ENCODE results near the gene SLC8A3. TPM values are rescaled to one million over a fixed set of nuclear protein-coding genes. Genes with fewer than 3 reads are reported as not detected.

The SLC8A3 gene
- total RNA-seq, 1 experiment from 2014 or later: not detected

DNA sequence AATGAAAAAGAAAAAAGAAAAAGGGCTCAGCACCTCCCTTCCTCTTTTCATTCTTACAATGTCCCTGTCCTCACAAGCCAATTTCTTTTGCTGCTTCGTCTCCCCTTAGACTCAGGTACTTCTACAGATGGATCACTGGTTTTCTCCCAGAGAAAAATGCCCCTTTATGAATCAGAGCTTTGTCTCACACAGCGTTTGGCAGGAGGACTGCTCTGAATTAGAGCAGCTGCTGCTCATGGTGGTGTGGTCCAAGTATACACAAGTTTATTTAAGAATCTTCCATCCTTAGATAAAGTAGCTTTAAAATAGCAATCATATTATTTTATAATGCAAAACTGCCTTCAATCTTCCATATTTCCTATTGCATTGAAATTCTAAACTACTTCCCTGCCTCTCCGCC, 80.3 kb downstream of the SLC8A3 start:
- TF ChIP-seq, protein P1, sequence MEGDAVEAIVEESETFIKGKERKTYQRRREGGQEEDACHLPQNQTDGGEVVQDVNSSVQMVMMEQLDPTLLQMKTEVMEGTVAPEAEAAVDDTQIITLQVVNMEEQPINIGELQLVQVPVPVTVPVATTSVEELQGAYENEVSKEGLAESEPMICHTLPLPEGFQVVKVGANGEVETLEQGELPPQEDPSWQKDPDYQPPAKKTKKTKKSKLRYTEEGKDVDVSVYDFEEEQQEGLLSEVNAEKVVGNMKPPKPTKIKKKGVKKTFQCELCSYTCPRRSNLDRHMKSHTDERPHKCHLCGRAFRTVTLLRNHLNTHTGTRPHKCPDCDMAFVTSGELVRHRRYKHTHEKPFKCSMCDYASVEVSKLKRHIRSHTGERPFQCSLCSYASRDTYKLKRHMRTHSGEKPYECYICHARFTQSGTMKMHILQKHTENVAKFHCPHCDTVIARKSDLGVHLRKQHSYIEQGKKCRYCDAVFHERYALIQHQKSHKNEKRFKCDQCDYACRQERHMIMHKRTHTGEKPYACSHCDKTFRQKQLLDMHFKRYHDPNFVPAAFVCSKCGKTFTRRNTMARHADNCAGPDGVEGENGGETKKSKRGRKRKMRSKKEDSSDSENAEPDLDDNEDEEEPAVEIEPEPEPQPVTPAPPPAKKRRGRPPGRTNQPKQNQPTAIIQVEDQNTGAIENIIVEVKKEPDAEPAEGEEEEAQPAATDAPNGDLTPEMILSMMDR (IDR thresholded peaks at IDR 0.05; ENCODE audit: insufficient read depth in 1 of 2, low read depth in 1 of 2, low read length in 1 of 2, severe bottlenecking in 1 of 2, unreplicated experiment in 1 of 2): no peak
- Mint-ChIP-seq H3K36me3 (ENCODE audit: insufficient read depth, unreplicated experiment) (no peaks in the 10 kb centered on the region), H3K27me3 (ENCODE audit: insufficient read depth, unreplicated experiment) (peaks cover 32% of the 10 kb centered on the region), H3K9me3 (ENCODE audit: unreplicated experiment) (no peaks in the 10 kb centered on the region), H3K4me1 (ENCODE audit: low read depth, unreplicated experiment) (no peaks in the 10 kb centered on the region), H3K4me3 (ENCODE audit: unreplicated experiment) (no peak overlapping the region), H3K27ac (ENCODE audit: unreplicated experiment) (no peak overlapping the region)
- BruUV-seq (replicated peaks): no TSS peak
- no peaks in the 10 kb centered on the region for H3K27me3 ChIP-seq (replicated peaks; ENCODE audit: control insufficient read depth, insufficient read depth, low read length)
- H3K36me3 ChIP-seq (ENCODE audit: control insufficient read depth, insufficient read depth, low read length): no peaks in the 10 kb centered on the region
- H3K9me3 ChIP-seq: no peaks in the 10 kb centered on the region
- no peaks in the 10 kb centered on the region for H3K4me1 ChIP-seq
- intact Hi-C loops (cut with micrococcal nuclease; ENCODE audit: unreplicated experiment): no loop called here
- CTCF ChIA-PET: interaction anchor here (0.7 kb wide), 1 partner anchor 244 kb away, joined by 4 read pairs; no protein-coding TSS in a partner anchor
- no peak for DNase-seq
- no peak overlapping the region for H3K4me3 ChIP-seq (ENCODE audit: low read depth, low read length)
- POLR2A ChIA-PET: no interaction called here

DNA sequence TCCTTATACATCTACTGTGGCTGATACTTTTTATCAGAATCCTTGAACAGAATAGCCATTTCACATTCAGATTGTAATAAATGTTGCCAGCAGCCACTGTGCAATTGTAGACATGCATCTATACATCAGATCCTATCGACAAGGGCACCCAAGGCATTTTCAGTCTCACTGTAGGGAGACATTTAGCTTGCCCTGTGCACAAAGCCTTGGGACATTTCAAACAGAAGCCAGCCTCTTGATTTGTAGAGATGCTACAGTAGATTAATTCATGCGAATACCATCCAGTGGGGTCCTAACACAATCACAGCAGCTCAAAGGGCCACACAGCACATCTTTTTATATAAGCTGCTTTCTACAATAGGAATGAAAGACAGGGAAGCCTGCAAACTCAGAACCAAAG, 81.4 kb downstream of the SLC8A3 start:
- no peaks in the 10 kb centered on the region for H3K36me3 ChIP-seq (ENCODE audit: control insufficient read depth, insufficient read depth, low read length)
- no peak for DNase-seq
- Mint-ChIP-seq H3K4me3 (ENCODE audit: unreplicated experiment) (no peak overlapping the region), H3K36me3 (ENCODE audit: insufficient read depth, unreplicated experiment) (no peaks in the 10 kb centered on the region), H3K27ac (ENCODE audit: unreplicated experiment) (no peak overlapping the region), H3K27me3 (ENCODE audit: insufficient read depth, unreplicated experiment) (peaks cover 34% of the 10 kb centered on the region), H3K4me1 (ENCODE audit: low read depth, unreplicated experiment) (no peaks in the 10 kb centered on the region), H3K9me3 (ENCODE audit: unreplicated experiment) (no peaks in the 10 kb centered on the region)
- no peak overlapping the region for H3K4me3 ChIP-seq (ENCODE audit: low read depth, low read length)
- POLR2A ChIA-PET: no interaction called here
- BruUV-seq (replicated peaks): no TSS peak
- CTCF ChIA-PET: no interaction called here
- H3K9me3 ChIP-seq: no peaks in the 10 kb centered on the region
- no peaks in the 10 kb centered on the region for H3K27me3 ChIP-seq (replicated peaks; ENCODE audit: control insufficient read depth, insufficient read depth, low read length)
- TF ChIP-seq, protein P1 (IDR thresholded peaks at IDR 0.05; ENCODE audit: insufficient read depth in 1 of 2, low read depth in 1 of 2, low read length in 1 of 2, severe bottlenecking in 1 of 2, unreplicated experiment in 1 of 2): no peak
- intact Hi-C loops (cut with micrococcal nuclease; ENCODE audit: unreplicated experiment): no loop called here
- no peaks in the 10 kb centered on the region for H3K4me1 ChIP-seq

DNA sequence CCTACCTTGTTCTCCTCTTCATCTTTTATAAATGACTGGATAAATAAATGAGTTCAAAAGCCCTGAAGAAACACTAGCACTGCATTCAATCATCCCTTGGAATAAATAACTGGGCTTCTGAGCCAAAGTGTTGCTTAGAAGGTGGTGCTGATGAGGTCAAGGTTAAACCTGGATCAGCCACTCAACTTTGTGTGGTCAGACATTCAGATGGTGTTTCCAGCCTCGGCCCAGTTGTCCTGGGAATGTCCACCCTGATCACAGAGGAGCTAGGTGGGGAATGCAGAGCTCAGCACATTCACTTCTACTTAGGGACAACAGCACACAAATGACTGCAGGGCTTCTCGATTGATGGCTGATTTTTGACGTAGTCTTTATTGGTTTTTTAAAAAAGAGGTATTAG, 88.7 kb downstream of the SLC8A3 start:
- intact Hi-C loops (cut with micrococcal nuclease; ENCODE audit: unreplicated experiment): no loop called here
- H3K9me3 Mint-ChIP-seq (ENCODE audit: unreplicated experiment): no peaks in the 10 kb centered on the region
- no peaks in the 10 kb centered on the region for H3K36me3 Mint-ChIP-seq (ENCODE audit: insufficient read depth, unreplicated experiment)
- H3K27me3 ChIP-seq (replicated peaks; ENCODE audit: control insufficient read depth, insufficient read depth, low read length): no peaks in the 10 kb centered on the region
- TF ChIP-seq, protein P1 (IDR thresholded peaks at IDR 0.05; ENCODE audit: insufficient read depth in 1 of 2, low read depth in 1 of 2, low read length in 1 of 2, severe bottlenecking in 1 of 2, unreplicated experiment in 1 of 2): no peak
- ChIA-PET POLR2A (no interaction called here), CTCF (no interaction called here)
- H3K4me1 Mint-ChIP-seq (ENCODE audit: low read depth, unreplicated experiment): no peaks in the 10 kb centered on the region
- H3K9me3 ChIP-seq: no peaks in the 10 kb centered on the region
- no peaks in the 10 kb centered on the region for H3K4me1 ChIP-seq
- H3K36me3 ChIP-seq (ENCODE audit: control insufficient read depth, insufficient read depth, low read length): no peaks in the 10 kb centered on the region
- no peak overlapping the region for H3K27ac Mint-ChIP-seq (ENCODE audit: unreplicated experiment)
- H3K4me3 ChIP-seq (ENCODE audit: low read depth, low read length): no peak overlapping the region
- no peak overlapping the region for H3K4me3 Mint-ChIP-seq (ENCODE audit: unreplicated experiment)
- peaks cover 15% of the 10 kb centered on the region for H3K27me3 Mint-ChIP-seq (ENCODE audit: insufficient read depth, unreplicated experiment)
- no peak for DNase-seq
- no TSS peak for BruUV-seq (replicated peaks)

Data from Caco-2 (cell line).